Vagina (tissue), 2 donors: ENCODE data around the gene RELA.

ENCODE experiments used
- POLR2A ChIP-seq, 2 donors: fragments of 450-650 bp; IDR thresholded peaks; one replicate each; pipeline ENCODE4 v1.6.1; 2017; ENCODE audit warnings: antibody characterized with exemption in 2 of 2, mild to moderate bottlenecking in 2 of 2, moderate library complexity in 2 of 2
- POLR2AphosphoS5 ChIP-seq, 2 donors: sonication (generic); formaldehyde crosslinking; IDR thresholded peaks; one replicate each; pipeline ENCODE4 v1.9.0; 2017; ENCODE audit warnings: antibody characterized with exemption in 2 of 2, mild to moderate bottlenecking in 2 of 2, low read depth in 1 of 2; ENCODE audit not compliant: insufficient read depth in 1 of 2
- TF ChIP-seq, protein P1 (sequence below), 3 experiments: fragments of 450-650 bp in 2 of 3; fragments of 200-600 bp in 1 of 3; sonication (generic) in 1 of 3; IDR thresholded peaks; one replicate each; pipeline ENCODE4 v1.5.1; 2017 to 2019; ENCODE audit warnings: antibody characterized with exemption in 3 of 3, mild to moderate bottlenecking in 2 of 3, moderate library complexity in 2 of 3

DNA sequence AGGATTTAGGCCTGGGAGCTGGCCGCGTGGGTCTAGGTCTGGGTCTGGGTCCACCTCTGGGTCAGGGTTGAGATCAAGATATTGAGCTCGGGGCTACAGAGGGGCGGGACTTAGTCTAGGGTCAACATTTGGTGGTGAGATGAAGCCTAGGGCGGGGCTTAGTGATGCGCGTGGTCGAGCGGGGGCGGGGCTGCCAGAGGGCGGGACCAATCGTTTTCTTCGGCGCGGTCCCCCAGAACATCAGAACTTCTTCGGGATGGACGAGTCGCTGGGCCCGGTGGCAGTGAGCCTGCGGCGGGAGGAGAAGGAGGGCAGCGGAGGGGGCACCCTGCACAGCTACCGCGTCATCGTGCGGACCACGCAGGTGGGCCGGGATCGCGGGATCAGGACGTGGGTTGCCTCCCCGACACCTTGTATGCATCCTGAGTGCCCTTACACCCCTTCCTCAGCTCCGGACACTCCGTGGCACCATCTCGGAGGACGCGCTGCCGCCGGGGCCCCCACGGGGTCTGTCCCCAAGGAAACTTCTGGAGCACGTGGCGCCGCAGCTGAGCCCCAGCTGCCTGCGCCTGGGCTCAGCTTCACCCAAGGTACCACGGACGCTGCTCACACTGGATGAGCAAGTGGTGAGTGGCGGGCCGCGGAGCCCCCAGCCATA, 20.6 kb downstream of the RELA start:
- no peak for TF ChIP-seq POLR2AphosphoS5 (IDR thresholded peaks at IDR 0.05; ENCODE audit: insufficient read depth in 1 of 2, low read depth in 1 of 2)
- TF ChIP-seq, protein P1, sequence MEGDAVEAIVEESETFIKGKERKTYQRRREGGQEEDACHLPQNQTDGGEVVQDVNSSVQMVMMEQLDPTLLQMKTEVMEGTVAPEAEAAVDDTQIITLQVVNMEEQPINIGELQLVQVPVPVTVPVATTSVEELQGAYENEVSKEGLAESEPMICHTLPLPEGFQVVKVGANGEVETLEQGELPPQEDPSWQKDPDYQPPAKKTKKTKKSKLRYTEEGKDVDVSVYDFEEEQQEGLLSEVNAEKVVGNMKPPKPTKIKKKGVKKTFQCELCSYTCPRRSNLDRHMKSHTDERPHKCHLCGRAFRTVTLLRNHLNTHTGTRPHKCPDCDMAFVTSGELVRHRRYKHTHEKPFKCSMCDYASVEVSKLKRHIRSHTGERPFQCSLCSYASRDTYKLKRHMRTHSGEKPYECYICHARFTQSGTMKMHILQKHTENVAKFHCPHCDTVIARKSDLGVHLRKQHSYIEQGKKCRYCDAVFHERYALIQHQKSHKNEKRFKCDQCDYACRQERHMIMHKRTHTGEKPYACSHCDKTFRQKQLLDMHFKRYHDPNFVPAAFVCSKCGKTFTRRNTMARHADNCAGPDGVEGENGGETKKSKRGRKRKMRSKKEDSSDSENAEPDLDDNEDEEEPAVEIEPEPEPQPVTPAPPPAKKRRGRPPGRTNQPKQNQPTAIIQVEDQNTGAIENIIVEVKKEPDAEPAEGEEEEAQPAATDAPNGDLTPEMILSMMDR (IDR thresholded peaks at IDR 0.05), result no peak
- TF ChIP-seq POLR2A (IDR thresholded peaks at IDR 0.05), result no peak
